Hepatocyte (in vitro differentiated cells): ENCODE data around the gene GUK1. TPM values are rescaled to one million over a fixed set of nuclear protein-coding genes. Genes with fewer than 3 reads are reported as not detected.

Experiments
- DNase-seq: peaks from one replicate; pipeline ENCODE4 v3.0.0-alpha.2; 2016; ENCODE audit warnings: low spot score
- H2AFZ ChIP-seq: fragments of 200-600 bp; sonication (generic); 2 replicates; pipeline ENCODE4 v1.6.0; 2016; ENCODE audit warnings: antibody characterized with exemption, mild to moderate bottlenecking
- H3K27ac ChIP-seq: fragments of 200-600 bp; sonication (generic); 2 replicates; pipeline ENCODE4 v1.5.1; 2016; ENCODE audit warnings: mild to moderate bottlenecking
- H3K27me3 ChIP-seq: fragments of 200-600 bp; sonication (generic); 2 replicates; pipeline ENCODE4 v1.6.1; 2016
- H3K36me3 ChIP-seq: fragments of 200-600 bp; sonication (generic); replicated peaks from 2 replicates; pipeline ENCODE4 v1.5.1; 2016; ENCODE audit warnings: low read depth; ENCODE audit not compliant: insufficient read depth
- H3K4me1 ChIP-seq: fragments of 200-600 bp; sonication (generic); 2 replicates; pipeline ENCODE4 v1.5.1; 2016; ENCODE audit warnings: mild to moderate bottlenecking, moderate library complexity; ENCODE audit not compliant: insufficient read depth
- H3K4me2 ChIP-seq: fragments of 200-600 bp; sonication (generic); 2 replicates; pipeline ENCODE4 v1.6.0; 2016
- H3K4me3 ChIP-seq: fragments of 200-600 bp; sonication (generic); 2 replicates; pipeline ENCODE4 v1.5.1; 2016; ENCODE audit warnings: mild to moderate bottlenecking
- H3K79me2 ChIP-seq: fragments of 200-600 bp; sonication (generic); 2 replicates; pipeline ENCODE4 v1.6.0; 2017; ENCODE audit warnings: mild to moderate bottlenecking
- H3K9me2 ChIP-seq: fragments of 200-600 bp; sonication (generic); replicated peaks from 2 replicates; pipeline ENCODE4 v1.6.0; 2017; ENCODE audit warnings: mild to moderate bottlenecking; ENCODE audit not compliant: insufficient read depth
- H3K9me3 ChIP-seq: fragments of 200-600 bp; sonication (generic); 2 replicates; pipeline ENCODE4 v1.5.1; 2016; ENCODE audit warnings: low read depth, mild to moderate bottlenecking
- H4K20me1 ChIP-seq: fragments of 200-600 bp; sonication (generic); 2 replicates; pipeline ENCODE4 v1.6.0; 2016; ENCODE audit warnings: mild to moderate bottlenecking; ENCODE audit not compliant: insufficient read depth, poor library complexity, severe bottlenecking
- EZH2 ChIP-seq: fragments of 200-600 bp; sonication (generic); IDR thresholded peaks from 2 replicates; pipeline ENCODE4 v1.6.1; 2016; ENCODE audit warnings: antibody characterized with exemption, mild to moderate bottlenecking, borderline replicate concordance
- EZH2phosphoT487 ChIP-seq: fragments of 200-600 bp; sonication (generic); IDR thresholded peaks from one replicate; pipeline ENCODE4 v1.6.1; 2018; ENCODE audit warnings: antibody characterized with exemption, mild to moderate bottlenecking, low read depth, moderate library complexity; ENCODE audit not compliant: unreplicated experiment, severe bottlenecking
- WGBS: methylation state at CpG from one replicate; pipeline ENCODE4 v1.1.6; 2016; ENCODE audit warnings: low lambda C conversion rate; ENCODE audit errors: missing lambda C conversion rate; 5-methylcytosine and 5-hydroxymethylcytosine counted together
- polyA plus RNA-seq: library from polyadenylated mRNA; unstranded; fragments of >200 nt; fragmentation: Nextera tagmentation; extraction: Ambion mirVana; gene quantifications from 2 replicates; pipeline ENCODE4 v1.2.1, GENCODE V29; 2016
- total RNA-seq: library from RNA; depleted of rRNA; stranded (reverse); fragments of >200 nt; gene quantifications from 2 replicates; pipeline ENCODE4 v1.2.3, GENCODE V29; 2014
- TF ChIP-seq, protein P1 (sequence below): fragments of 200-600 bp; sonication (generic); IDR thresholded peaks from 2 replicates; pipeline ENCODE4 v1.5.1; 2016; ENCODE audit warnings: antibody characterized with exemption, mild to moderate bottlenecking; ENCODE audit not compliant: poor library complexity

GUK1 gene
- total and polyA plus RNA-seq, 2 experiments from 2014 or later, result 158 to 368 TPM

DNA sequence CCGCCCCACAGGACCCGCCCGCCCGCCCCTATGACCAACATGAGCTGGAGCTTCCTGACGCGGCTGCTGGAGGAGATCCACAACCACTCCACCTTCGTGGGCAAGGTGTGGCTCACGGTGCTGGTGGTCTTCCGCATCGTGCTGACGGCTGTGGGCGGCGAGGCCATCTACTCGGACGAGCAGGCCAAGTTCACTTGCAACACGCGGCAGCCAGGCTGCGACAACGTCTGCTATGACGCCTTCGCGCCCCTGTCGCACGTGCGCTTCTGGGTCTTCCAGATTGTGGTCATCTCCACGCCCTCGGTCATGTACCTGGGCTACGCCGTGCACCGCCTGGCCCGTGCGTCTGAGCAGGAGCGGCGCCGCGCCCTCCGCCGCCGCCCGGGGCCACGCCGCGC lies 17.6 kb downstream of the GUK1 start:
- Histone ChIP-seq H3K79me2 (no peaks in the 10 kb centered on the region), H3K9me3 (no peaks in the 10 kb centered on the region), H4K20me1 (no peaks in the 10 kb centered on the region), H2AFZ (no peak overlapping the region), H3K27me3 (no peaks in the 10 kb centered on the region), H3K27ac (no peak overlapping the region), H3K36me3 (no peaks in the 10 kb centered on the region), H3K4me3 (no peak overlapping the region), H3K9me2 (no peaks in the 10 kb centered on the region), H3K4me2 (no peak overlapping the region), H3K4me1 (peaks cover 9% of the 10 kb centered on the region)
- 97% methylated on average over 38 of the region's 43 CpGs for WGBS
- DNase-seq, result no peak
- TF ChIP-seq, protein P1, sequence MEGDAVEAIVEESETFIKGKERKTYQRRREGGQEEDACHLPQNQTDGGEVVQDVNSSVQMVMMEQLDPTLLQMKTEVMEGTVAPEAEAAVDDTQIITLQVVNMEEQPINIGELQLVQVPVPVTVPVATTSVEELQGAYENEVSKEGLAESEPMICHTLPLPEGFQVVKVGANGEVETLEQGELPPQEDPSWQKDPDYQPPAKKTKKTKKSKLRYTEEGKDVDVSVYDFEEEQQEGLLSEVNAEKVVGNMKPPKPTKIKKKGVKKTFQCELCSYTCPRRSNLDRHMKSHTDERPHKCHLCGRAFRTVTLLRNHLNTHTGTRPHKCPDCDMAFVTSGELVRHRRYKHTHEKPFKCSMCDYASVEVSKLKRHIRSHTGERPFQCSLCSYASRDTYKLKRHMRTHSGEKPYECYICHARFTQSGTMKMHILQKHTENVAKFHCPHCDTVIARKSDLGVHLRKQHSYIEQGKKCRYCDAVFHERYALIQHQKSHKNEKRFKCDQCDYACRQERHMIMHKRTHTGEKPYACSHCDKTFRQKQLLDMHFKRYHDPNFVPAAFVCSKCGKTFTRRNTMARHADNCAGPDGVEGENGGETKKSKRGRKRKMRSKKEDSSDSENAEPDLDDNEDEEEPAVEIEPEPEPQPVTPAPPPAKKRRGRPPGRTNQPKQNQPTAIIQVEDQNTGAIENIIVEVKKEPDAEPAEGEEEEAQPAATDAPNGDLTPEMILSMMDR, result no peak
- TF ChIP-seq EZH2phosphoT487 (no peak), EZH2 (no peak)

DNA sequence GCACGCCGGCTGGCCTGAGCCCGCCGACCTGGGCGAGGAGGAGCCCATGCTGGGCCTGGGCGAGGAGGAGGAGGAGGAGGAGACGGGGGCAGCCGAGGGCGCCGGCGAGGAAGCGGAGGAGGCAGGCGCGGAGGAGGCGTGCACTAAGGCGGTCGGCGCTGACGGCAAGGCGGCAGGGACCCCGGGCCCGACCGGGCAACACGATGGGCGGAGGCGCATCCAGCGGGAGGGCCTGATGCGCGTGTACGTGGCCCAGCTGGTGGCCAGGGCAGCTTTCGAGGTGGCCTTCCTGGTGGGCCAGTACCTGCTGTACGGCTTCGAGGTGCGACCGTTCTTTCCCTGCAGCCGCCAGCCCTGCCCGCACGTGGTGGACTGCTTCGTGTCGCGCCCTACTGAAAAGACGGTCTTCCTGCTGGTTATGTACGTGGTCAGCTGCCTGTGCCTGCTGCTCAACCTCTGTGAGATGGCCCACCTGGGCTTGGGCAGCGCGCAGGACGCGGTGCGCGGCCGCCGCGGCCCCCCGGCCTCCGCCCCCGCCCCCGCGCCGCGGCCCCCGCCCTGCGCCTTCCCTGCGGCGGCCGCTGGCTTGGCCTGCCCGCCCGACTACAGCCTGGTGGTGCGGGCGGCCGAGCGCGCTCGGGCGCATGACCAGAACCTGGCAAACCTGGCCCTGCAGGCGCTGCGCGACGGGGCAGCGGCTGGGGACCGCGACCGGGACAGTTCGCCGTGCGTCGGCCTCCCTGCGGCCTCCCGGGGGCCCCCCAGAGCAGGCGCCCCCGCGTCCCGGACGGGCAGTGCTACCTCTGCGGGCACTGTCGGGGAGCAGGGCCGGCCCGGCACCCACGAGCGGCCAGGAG lies 18.3 kb downstream of the GUK1 start:
- H3K4me3 ChIP-seq, result no peak overlapping the region
- H3K27ac ChIP-seq, result no peak overlapping the region
- H3K9me3 ChIP-seq, result no peaks in the 10 kb centered on the region
- no peaks in the 10 kb centered on the region for H3K36me3 ChIP-seq
- H3K4me1 ChIP-seq, result peaks cover 14% of the 10 kb centered on the region
- H3K27me3 ChIP-seq, result no peaks in the 10 kb centered on the region
- WGBS, result 96% methylated on average over 40 of the region's 98 CpGs
- no peaks in the 10 kb centered on the region for H3K79me2 ChIP-seq
- H4K20me1 ChIP-seq, result no peaks in the 10 kb centered on the region
- H3K9me2 ChIP-seq, result no peaks in the 10 kb centered on the region
- H2AFZ ChIP-seq, result no peak overlapping the region
- TF ChIP-seq EZH2phosphoT487 (no peak), EZH2 (no peak)
- TF ChIP-seq, protein P1, result no peak
- DNase-seq, result no peak
- no peak overlapping the region for H3K4me2 ChIP-seq

DNA sequence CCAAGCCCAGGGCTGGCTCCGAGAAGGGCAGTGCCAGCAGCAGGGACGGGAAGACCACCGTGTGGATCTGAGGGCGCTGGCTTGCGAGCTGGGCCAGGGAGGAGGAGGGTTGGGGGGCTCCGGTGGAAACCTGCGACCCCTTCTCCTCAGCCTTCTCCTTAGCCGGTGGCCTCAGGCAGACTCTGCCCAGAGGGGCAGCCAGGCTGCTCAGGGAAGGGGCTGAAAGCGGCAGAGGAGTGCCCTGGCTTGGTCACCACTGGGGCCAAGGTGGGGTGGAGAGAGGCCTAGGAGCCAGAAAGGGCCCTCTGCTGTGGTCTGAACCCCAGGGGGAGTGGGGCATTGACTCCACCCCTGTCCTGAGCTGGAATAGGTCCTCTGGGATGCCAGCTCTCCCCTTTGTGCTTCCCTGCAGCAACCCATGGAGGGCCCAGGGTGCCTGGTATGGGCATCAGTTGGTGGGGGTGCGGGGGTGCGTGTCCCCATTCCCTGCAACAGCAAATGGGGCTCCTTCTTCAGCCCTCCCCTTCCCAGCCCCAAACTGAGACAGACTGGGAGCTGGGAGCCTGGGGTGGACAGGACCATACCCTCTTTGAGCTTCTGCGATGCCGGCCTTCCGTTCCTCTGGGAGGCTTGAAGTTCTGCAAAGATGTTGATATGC lies 19.1 kb downstream of the GUK1 start:
- H3K27ac ChIP-seq, result no peak overlapping the region
- H3K4me2 ChIP-seq, result no peak overlapping the region
- H4K20me1 ChIP-seq, result no peaks in the 10 kb centered on the region
- TF ChIP-seq EZH2 (no peak), EZH2phosphoT487 (no peak)
- TF ChIP-seq, protein P1, result no peak
- H3K9me3 ChIP-seq, result no peaks in the 10 kb centered on the region
- H3K4me1 ChIP-seq, result peaks cover 14% of the 10 kb centered on the region
- no peak for DNase-seq
- no peaks in the 10 kb centered on the region for H3K27me3 ChIP-seq
- no peaks in the 10 kb centered on the region for H3K36me3 ChIP-seq
- 90% methylated on average over 14 of the region's 14 CpGs for WGBS
- H3K9me2 ChIP-seq, result no peaks in the 10 kb centered on the region
- H2AFZ ChIP-seq, result no peak overlapping the region
- H3K4me3 ChIP-seq, result no peak overlapping the region
- H3K79me2 ChIP-seq, result no peaks in the 10 kb centered on the region
